Large intestine (tissue), 3 donors: Measurements from ENCODE around the gene SIVA1. TPM values are rescaled to one million over a fixed set of nuclear protein-coding genes. Genes with fewer than 3 reads are reported as not detected.

Experiments
- DNase-seq, 2 donors: peaks; one replicate each; pipeline versions ENCODE4 v3.0.0 to v3.0.0-alpha.2; 2013
- H3K27ac ChIP-seq: one replicate; pipeline ENCODE4 v1.5.1; 2013; ENCODE audit warnings: low read length
- H3K27me3 ChIP-seq: 2 replicates; pipeline ENCODE4 v1.6.1; 2013; ENCODE audit warnings: low read length; ENCODE audit not compliant: control insufficient read depth, insufficient read depth
- H3K36me3 ChIP-seq: 2 replicates; pipeline ENCODE4 v1.6.1; 2013; ENCODE audit warnings: low read length; ENCODE audit not compliant: control insufficient read depth, insufficient read depth
- H3K4me1 ChIP-seq: one replicate; pipeline ENCODE4 v1.6.1; 2013; ENCODE audit warnings: low read length; ENCODE audit not compliant: control insufficient read depth, insufficient read depth
- H3K4me3 ChIP-seq: one replicate; pipeline ENCODE4 v1.5.1; 2013; ENCODE audit warnings: low read length
- H3K9me3 ChIP-seq: one replicate; pipeline ENCODE4 v1.6.1; 2013; ENCODE audit warnings: mild to moderate bottlenecking, low read depth, low read length, moderate library complexity; ENCODE audit not compliant: control insufficient read depth
- WGBS: methylation state at CpG from one replicate; pipeline ENCODE4 v1.1.5; 2013; ENCODE audit warnings: low lambda C conversion rate; ENCODE audit not compliant: insufficient coverage; 5-methylcytosine and 5-hydroxymethylcytosine counted together
- polyA plus RNA-seq: library from polyadenylated mRNA; unstranded; fragments of 120-200 nt; gene quantifications from one replicate; pipeline ENCODE4 v1.2.1, GENCODE V29; 2013

SIVA1 gene
- polyA plus RNA-seq, 1 donor, result 86.4 TPM

DNA sequence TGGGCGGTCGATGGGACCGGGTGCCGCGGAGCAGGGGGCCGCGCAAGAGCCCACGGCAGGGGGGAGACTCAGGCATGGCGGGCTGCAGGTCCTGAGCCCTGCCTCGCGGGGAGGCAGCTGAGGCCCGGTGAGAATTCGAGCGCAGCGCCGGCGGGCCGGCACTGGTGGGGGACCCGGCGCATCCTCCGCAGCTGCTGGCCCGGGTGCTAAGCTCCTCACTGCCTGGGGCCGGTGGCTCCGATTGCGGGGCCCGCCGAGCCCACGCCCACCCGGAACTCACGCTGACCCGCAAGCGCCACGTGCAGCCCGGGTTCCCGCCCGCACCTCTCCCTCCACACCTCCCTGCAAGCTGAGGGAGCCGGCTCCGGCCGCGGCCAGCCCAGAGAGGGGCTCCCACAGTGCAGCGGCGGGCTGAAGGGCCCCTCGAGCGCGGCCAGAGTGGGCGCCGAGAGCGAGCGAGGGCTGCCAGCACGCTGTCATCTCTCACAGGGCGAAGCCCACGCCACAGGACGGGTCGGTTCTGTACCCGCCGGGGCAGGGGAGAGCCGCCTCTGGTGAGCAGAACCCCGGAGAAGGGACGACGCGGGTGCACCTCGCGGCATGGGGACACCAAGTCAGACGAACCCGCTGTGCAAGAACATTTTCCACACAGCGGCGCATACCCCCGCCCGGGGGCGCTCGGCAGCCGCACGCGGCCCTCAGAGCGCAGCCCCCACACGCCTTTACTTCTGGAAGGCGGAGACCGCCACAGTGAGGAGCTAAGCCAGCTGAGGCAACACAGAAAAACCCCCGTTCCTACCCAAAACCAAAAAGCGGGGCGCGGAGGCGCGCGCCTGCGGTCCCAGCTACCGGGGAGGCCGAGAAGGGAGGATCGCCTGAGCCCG is 1.2 kb upstream of the SIVA1 start:
- H3K9me3 ChIP-seq, result peaks cover 6% of the 10 kb centered on the region
- no peak for DNase-seq
- H3K4me3 ChIP-seq, result peak overlapping the region; percentile 51
- H3K27ac ChIP-seq, result peak overlapping the region; percentile 89
- peaks cover 43% of the 10 kb centered on the region for H3K4me1 ChIP-seq
- peaks cover 16% of the 10 kb centered on the region for H3K36me3 ChIP-seq
- no CpG with 5 or more reads among the region's 90 CpGs for WGBS
- H3K27me3 ChIP-seq, result no peaks in the 10 kb centered on the region

DNA sequence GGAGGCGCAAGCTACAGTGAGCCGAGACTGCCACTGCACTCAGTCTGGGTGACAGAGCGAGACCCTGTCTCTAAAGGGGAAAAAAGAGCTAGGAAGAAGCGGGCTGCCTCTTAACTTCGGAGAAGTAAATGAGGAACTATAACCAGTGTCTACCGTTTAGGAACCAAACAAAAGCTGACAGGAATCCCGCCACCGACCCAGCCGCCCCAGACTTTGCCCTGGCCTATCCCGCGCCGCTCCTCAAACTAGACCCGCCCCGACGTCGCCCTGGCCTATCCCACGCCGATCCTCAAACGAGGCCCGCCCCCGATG is 568 bp upstream of the SIVA1 start:
- H3K27me3 ChIP-seq, result no peaks in the 10 kb centered on the region
- peaks cover 6% of the 10 kb centered on the region for H3K9me3 ChIP-seq
- peaks cover 22% of the 10 kb centered on the region for H3K36me3 ChIP-seq
- no CpG with 5 or more reads among the region's 21 CpGs for WGBS
- DNase-seq, result no peak
- peak overlapping the region; percentile 89 for H3K27ac ChIP-seq
- peaks cover 43% of the 10 kb centered on the region for H3K4me1 ChIP-seq
- peak overlapping the region; percentile 51 for H3K4me3 ChIP-seq

DNA sequence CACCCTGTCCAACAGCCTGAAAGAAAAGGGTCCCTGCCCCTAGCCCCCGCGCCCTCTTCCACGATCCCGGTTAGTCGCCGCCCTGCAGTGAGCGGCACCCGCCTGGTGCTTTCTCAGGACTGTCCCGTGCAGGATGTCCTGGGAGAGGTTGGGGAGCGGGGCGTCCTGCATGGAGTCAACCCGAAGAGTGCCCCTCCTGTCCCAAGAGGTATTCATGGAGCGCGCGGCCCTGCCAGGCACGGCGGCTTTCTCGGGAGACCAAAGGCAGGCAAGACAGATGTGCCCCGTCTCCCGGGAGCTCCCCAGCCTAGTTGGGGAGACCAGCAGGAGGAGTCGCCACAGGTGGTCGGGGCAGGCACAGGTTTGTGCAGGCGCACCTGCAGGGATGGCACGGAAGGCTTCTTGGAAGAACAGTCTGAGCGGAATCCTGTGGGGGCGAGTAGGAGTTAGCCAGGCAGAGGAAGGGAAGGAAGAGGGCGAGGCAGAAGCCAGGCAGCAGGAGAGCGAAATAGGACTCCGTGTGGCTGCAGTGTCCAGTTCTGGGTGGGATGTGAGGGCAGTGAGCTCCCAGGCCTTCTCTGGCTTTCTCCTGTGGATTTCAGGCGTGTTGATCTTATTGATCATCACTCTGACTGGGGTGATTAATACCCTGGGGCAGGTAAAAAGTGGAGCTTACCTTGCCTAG is 723 bp downstream of the SIVA1 start:
- peak in 1 of 2 donors; percentile 48 for DNase-seq
- Histone ChIP-seq H3K36me3 (peaks cover 32% of the 10 kb centered on the region), H3K27me3 (no peaks in the 10 kb centered on the region), H3K27ac (peak overlapping the region; percentile 89), H3K9me3 (peaks cover 6% of the 10 kb centered on the region), H3K4me3 (peak overlapping the region; percentile 87), H3K4me1 (peaks cover 37% of the 10 kb centered on the region)
- no CpG with 5 or more reads among the region's 30 CpGs for WGBS

DNA sequence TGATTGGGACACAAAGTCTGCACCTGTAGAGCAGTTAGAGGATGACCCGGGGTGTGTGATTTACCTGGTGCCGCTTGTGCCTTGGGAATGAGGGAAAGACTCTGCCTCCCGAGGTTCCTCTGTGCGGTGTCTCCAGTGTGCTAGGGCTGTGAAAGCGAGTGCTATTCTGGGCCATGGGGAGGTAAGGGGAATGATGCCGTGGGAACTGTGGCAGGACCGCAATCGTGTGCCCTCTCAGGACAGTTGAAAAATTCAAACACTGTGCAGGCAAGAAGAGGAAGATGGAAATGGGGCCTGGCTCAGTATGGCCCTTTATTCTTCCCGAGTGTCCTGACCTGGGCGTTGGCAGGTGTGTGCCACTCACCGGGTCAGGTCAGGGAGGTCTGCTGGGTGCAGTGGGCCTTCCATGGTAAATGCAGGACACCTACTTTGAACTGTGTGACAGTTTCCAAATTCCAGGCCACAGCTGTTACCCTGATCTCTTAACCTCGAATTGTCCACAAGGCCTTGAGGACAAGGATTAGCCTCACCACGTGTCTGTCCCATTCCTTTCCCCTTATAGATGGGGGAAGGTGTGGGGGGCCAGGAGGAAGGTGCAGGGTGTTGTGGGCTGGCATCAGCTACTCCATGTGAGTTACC is 1.4 kb downstream of the SIVA1 start:
- H3K4me3 ChIP-seq, result peak overlapping the region; percentile 87
- no peak for DNase-seq
- H3K4me1 ChIP-seq, result peaks cover 31% of the 10 kb centered on the region
- peaks cover 39% of the 10 kb centered on the region for H3K36me3 ChIP-seq
- WGBS, result no CpG with 5 or more reads among the region's 13 CpGs
- no peaks in the 10 kb centered on the region for H3K27me3 ChIP-seq
- peaks cover 6% of the 10 kb centered on the region for H3K9me3 ChIP-seq
- H3K27ac ChIP-seq, result no peak overlapping the region

DNA sequence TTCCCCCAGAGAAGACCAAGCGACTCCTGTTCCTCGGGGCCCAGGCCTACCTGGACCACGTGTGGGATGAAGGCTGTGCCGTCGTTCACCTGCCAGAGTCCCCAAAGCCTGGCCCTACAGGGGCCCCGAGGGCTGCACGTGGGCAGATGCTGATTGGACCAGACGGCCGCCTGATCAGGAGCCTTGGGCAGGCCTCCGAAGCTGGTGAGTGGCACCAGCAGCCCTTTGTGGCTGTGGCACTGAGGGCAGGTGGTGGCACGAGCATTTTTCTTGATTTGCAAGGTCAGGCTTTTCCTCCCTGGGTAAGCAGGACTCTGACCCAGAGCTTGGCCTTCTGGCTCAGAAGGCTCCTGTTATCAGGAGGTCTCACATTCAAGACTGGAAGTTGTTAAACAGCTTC is 2.7 kb downstream of the SIVA1 start:
- peaks cover 52% of the 10 kb centered on the region for H3K36me3 ChIP-seq
- no CpG with 5 or more reads among the region's 11 CpGs for WGBS
- peak in 1 of 2 donors; percentile 37 for DNase-seq
- no peak overlapping the region for H3K4me3 ChIP-seq
- H3K27ac ChIP-seq, result no peak overlapping the region
- no peaks in the 10 kb centered on the region for H3K27me3 ChIP-seq
- peaks cover 26% of the 10 kb centered on the region for H3K4me1 ChIP-seq
- H3K9me3 ChIP-seq, result peaks cover 6% of the 10 kb centered on the region

DNA sequence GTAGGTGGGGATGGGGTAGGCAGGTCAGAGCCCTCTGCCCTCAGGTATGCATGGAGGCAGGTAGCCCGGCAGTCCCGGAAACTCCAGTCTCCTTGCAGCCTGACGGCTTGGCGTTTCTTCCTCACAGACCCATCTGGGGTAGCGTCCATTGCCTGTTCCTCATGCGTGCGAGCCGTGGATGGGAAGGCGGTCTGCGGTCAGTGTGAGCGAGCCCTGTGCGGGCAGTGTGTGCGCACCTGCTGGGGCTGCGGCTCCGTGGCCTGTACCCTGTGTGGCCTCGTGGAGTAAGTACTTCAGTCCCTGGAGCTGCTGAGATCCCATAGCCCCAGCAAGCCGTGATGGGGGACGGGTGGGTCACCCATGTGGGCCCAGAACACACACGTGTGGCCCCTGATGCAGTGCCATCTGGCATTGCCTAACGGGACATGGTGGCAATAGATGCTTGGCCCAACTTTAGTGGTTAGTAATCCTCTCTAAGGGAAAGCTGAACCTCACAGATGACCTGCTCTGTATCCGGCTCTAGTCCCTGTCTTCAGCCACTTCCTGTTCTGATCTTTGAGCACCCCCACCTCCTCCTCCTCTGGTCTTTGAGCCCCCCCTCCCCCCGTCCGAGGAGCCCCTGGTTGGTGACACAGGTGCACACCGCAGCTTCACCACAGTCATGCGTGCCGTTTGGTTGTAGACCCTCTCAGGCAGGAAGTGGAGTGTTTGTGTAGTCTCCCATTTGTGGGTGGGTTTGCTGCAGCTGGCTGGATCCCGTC is 3.7 kb downstream of the SIVA1 start:
- peaks cover 62% of the 10 kb centered on the region for H3K36me3 ChIP-seq
- DNase-seq, result no peak
- peaks cover 26% of the 10 kb centered on the region for H3K4me1 ChIP-seq
- no peak overlapping the region for H3K4me3 ChIP-seq
- H3K27me3 ChIP-seq, result no peaks in the 10 kb centered on the region
- H3K27ac ChIP-seq, result no peak overlapping the region
- peaks cover 6% of the 10 kb centered on the region for H3K9me3 ChIP-seq
- WGBS, result no CpG with 5 or more reads among the region's 27 CpGs

DNA sequence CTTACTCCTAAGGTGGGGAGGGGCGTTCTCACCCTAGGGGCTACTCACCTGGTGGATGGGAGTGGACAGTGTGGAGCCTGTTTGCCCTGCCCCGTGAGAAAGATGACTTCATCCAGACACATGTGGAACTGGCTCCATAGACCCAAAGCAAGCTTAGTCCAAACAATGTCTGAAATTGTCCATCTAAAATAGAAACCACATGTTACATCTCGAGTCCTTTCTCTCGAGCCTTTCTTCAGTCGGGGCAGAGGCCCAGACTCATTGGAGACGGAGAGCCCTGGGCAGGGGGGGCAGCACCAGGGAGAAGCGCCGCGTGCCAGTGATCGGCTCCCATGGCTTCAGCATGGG is 4.3 kb downstream of the SIVA1 start:
- DNase-seq, result no peak
- peaks cover 67% of the 10 kb centered on the region for H3K36me3 ChIP-seq
- H3K27me3 ChIP-seq, result no peaks in the 10 kb centered on the region
- no peak overlapping the region for H3K27ac ChIP-seq
- H3K4me3 ChIP-seq, result no peak overlapping the region
- no CpG with 5 or more reads among the region's 10 CpGs for WGBS
- peaks cover 1% of the 10 kb centered on the region for H3K9me3 ChIP-seq
- peaks cover 21% of the 10 kb centered on the region for H3K4me1 ChIP-seq

DNA sequence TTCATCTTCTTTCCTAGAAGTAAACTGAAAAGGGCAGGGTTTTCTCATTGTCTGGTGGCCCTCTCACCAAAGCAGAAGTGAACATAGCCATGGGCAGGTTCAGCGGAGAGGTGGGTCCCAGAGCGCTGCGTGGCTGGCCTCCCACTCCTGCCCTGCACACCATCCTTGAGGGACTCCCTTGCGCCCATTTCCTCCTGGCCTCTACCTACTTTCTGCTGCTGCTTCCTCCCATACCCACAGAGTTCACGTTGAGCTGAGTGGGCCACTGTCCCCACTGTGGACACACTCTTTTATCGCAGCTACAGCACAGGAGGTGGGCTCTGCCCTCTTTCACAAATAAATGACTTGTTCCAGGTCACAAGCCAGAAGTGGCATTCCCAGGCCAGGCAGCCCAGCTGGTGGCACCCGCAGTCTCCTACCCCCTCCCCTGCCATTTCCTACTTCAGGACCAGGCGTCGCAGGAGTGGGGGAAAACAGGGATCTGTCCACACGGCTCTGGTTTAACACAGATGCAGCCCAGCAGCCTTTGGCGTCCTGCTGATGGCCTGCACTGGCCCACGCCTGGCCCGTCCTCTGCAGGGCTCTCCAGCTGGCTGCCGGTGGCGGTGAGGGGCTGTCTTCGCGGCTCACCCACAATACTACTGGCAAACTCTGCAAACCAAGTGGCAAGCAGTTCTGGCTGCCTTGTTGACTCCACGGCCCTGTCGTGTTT is 4.9 kb downstream of the SIVA1 start:
- Histone ChIP-seq H3K27me3 (no peaks in the 10 kb centered on the region), H3K9me3 (no peaks in the 10 kb centered on the region), H3K27ac (no peak overlapping the region), H3K36me3 (peaks cover 67% of the 10 kb centered on the region), H3K4me3 (no peak overlapping the region), H3K4me1 (peaks cover 19% of the 10 kb centered on the region)
- no peak for DNase-seq
- WGBS, result no CpG with 5 or more reads among the region's 19 CpGs

DNA sequence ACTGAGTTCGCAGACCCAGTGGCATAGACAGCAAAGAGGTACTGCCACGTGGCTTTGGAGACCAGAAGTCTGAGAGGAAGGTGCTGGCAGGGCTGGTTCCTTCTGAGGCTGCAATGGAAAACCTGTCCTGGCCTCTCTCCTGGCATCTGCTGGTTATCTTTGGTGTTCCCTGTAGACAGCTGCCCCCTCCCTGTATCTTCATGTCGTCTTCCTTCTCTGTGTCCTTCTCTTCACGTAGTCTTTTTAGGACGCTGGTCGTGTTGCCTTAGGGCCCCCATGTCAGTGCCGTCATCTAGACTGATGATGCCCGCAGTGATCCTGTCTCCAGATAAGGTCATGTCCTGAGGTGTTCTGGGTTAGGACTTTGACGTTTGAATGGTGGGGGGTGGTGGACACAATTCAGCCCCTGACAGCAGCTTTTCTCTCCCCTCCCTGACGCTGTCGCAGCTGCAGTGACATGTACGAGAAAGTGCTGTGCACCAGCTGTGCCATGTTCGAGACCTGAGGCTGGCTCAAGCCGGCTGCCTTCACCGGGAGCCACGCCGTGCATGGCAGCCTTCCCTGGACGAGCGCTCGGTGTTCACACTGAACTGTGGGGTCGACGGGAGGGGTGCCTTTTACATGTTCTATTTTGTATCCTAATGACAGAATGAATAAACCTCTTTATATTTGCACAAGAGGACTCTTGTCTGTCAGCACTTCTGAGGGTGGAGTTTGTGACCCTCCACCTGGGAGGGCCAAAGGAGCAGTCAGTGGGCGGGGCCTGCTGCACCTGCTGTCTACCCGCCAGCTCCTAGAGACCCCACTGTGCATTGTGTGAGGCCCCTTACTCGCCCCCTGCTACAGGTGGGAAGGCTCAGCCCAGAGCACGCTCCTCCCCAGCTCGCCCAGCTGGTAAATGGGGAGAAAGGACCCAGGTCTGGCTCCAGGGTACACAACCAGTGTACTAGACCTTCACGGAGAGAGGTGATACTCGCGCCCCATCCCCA is 6.3 kb downstream of the SIVA1 start:
- no peak for DNase-seq
- no peaks in the 10 kb centered on the region for H3K9me3 ChIP-seq
- WGBS, result 80% methylated on average over 1 of the region's 30 CpGs
- H3K36me3 ChIP-seq, result peaks cover 67% of the 10 kb centered on the region
- H3K4me3 ChIP-seq, result no peak overlapping the region
- no peaks in the 10 kb centered on the region for H3K27me3 ChIP-seq
- no peak overlapping the region for H3K27ac ChIP-seq
- peaks cover 15% of the 10 kb centered on the region for H3K4me1 ChIP-seq
